ENCODE measurements around the gene POLR3B.

DNA sequence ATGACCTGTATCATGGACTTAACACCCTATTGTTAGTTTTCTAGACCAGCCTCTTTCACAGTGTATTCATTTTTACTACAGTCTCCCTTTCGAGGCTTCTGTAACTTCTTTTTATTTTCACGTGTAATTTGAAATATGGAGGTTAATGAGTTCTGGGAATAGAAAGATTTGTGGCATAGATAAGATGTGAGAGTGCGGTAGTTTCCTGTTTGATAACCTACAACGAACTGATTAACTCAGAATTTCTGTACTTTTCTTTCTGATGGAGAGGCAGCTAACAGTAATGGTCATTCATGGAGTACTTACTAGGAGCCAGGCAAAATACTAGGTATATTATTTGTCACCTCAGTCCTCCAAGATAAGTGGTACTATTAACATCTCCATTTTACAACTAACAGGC, 21.2 kb downstream of the POLR3B start:
- TF ChIP-seq, protein P1, sequence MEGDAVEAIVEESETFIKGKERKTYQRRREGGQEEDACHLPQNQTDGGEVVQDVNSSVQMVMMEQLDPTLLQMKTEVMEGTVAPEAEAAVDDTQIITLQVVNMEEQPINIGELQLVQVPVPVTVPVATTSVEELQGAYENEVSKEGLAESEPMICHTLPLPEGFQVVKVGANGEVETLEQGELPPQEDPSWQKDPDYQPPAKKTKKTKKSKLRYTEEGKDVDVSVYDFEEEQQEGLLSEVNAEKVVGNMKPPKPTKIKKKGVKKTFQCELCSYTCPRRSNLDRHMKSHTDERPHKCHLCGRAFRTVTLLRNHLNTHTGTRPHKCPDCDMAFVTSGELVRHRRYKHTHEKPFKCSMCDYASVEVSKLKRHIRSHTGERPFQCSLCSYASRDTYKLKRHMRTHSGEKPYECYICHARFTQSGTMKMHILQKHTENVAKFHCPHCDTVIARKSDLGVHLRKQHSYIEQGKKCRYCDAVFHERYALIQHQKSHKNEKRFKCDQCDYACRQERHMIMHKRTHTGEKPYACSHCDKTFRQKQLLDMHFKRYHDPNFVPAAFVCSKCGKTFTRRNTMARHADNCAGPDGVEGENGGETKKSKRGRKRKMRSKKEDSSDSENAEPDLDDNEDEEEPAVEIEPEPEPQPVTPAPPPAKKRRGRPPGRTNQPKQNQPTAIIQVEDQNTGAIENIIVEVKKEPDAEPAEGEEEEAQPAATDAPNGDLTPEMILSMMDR (IDR thresholded peaks at IDR 0.05): no peak
- no peak for TF ChIP-seq POLR2A (IDR thresholded peaks at IDR 0.05)
